ENCODE data around the gene BARD1.

Gene BARD1

Small RNA genes lying within 50 kb of the gene (small RNA-seq; reads per million reads assigned to genes)
- gene SNORA70I (ENCODE audit: low read depth) = 0.86 reads per million

Data from mesenchymal stem cell (in vitro differentiated cells and primary cell).